Measurements from ENCODE around the gene TOMM70. TPM values are rescaled to one million over a fixed set of nuclear protein-coding genes. Genes with fewer than 3 reads are reported as not detected.

The TOMM70 gene
- total and polyA plus RNA-seq, 8 donors = 8.4 to 26.3 (median 17.9) TPM

DNA sequence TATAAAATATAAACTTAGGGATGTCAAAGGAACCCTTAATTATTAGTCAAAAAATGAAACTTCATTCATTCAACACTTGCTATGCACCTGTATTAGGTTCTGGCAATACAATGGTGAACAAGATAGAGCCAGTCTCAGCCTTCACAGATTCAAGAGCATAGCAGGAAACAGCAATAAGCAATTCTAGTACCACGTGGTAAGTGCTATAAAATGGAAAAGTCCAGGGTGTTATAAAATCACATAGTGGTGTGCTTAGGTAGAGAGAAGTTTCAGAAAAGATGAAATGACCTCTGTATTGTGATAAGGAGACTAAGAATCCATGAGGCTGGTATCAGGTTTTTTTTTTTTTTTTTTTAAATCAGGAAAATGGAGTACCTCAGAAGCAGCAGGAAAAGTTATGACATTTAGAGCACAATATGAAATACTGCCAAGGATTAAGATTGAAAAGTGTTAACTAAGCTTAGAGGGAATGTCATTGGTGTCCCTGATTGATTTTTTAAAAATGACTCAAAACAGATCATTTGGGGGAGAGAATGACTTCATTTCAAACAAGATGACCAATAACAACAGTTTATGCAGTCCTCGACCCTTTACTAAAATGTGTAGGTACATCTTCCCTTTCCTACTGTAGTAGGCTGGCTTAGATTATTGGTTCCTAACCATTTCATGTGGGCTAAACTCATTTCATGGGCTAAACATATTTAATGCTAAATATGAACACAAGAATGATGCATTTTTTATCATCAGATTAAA lies 5.0 kb downstream of the TOMM70 start:
- Histone ChIP-seq H3K27ac (no peak overlapping the region), H3K4me3 (no peak overlapping the region), H3K9me3 (no peaks in the 10 kb centered on the region), H3K36me3 (no peaks in the 10 kb centered on the region), H3K27me3 (no peaks in the 10 kb centered on the region), H3K4me1 (peaks cover 8 to 36% (median 21%) of the 10 kb centered on the region in 3 donors)
- intact Hi-C loops (cut with DNase I) = no loop called here
- FAIRE-seq (no peak), ATAC-seq (no peak), DNase-seq (no peak)
- TF ChIP-seq, protein P1, sequence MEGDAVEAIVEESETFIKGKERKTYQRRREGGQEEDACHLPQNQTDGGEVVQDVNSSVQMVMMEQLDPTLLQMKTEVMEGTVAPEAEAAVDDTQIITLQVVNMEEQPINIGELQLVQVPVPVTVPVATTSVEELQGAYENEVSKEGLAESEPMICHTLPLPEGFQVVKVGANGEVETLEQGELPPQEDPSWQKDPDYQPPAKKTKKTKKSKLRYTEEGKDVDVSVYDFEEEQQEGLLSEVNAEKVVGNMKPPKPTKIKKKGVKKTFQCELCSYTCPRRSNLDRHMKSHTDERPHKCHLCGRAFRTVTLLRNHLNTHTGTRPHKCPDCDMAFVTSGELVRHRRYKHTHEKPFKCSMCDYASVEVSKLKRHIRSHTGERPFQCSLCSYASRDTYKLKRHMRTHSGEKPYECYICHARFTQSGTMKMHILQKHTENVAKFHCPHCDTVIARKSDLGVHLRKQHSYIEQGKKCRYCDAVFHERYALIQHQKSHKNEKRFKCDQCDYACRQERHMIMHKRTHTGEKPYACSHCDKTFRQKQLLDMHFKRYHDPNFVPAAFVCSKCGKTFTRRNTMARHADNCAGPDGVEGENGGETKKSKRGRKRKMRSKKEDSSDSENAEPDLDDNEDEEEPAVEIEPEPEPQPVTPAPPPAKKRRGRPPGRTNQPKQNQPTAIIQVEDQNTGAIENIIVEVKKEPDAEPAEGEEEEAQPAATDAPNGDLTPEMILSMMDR (IDR thresholded peaks at IDR 0.05) = no peak
- 62 to 67% methylated on average over 2 of the region's 2 CpGs for WGBS, 2 donors

DNA sequence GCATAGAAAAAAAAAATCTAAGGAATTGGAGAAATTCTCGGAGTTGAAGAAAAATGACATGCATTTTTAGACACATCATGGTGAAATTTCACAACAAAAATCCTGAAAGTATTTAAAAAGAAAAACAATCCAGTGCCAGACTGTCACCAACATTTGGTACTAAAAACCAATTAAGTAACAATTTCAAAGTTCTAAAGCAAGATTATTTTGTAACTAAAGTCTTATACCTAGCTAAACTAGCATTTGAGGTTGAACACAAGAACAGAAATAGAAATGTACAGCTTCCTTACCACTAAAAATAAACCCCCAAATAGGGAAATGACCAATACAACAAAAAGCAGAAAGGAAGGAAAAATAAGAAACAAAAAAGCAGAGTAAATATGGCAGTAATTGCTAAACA lies 11.9 kb downstream of the TOMM70 start:
- TF ChIP-seq, protein P1 (IDR thresholded peaks at IDR 0.05) = no peak
- Histone ChIP-seq H3K4me1 (peaks cover 13 to 23% (median 16%) of the 10 kb centered on the region in 3 donors), H3K36me3 (no peaks in the 10 kb centered on the region), H3K9me3 (no peaks in the 10 kb centered on the region), H3K27ac (no peak overlapping the region), H3K27me3 (no peaks in the 10 kb centered on the region), H3K4me3 (no peak overlapping the region)
- 100% methylated on average over 1 of the region's 1 CpG for WGBS, 2 donors
- DNase-seq = no peak
- intact Hi-C loops (cut with DNase I) = no loop called here
- no peak for ATAC-seq
- FAIRE-seq = no peak

DNA sequence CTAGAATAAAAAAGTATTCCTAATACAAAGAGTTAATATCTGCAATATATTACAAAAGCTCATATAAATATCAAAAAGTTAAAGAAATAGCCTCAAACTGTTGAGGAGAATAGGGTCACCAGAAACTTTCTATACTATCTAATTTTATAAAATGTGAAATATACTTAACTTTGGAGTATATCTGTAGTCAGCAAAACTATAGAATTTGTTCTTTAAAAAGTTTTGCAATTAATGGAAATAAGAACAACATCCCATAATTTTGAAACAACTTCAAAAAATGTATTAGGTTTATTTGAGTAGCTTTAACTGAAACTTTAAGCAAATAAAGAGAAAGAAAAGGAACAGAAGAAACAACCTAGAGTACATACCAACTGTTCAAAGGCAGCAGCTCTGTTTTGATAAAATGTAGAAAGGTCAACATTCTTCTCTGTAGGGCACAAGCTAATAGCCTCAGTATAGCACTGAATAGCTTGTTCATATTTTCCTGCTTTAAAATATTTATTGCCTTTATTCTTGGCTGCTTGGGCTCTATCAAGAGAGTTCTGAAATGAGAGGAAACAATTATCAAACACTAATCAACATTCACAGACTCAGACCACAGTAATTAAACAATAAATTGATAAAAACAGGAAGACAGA lies 14.3 kb downstream of the TOMM70 start:
- no peaks in the 10 kb centered on the region for H3K9me3 ChIP-seq
- intact Hi-C loops (cut with DNase I) = no loop called here
- ATAC-seq = peak; percentile 58 to 83 (median 79)

DNA sequence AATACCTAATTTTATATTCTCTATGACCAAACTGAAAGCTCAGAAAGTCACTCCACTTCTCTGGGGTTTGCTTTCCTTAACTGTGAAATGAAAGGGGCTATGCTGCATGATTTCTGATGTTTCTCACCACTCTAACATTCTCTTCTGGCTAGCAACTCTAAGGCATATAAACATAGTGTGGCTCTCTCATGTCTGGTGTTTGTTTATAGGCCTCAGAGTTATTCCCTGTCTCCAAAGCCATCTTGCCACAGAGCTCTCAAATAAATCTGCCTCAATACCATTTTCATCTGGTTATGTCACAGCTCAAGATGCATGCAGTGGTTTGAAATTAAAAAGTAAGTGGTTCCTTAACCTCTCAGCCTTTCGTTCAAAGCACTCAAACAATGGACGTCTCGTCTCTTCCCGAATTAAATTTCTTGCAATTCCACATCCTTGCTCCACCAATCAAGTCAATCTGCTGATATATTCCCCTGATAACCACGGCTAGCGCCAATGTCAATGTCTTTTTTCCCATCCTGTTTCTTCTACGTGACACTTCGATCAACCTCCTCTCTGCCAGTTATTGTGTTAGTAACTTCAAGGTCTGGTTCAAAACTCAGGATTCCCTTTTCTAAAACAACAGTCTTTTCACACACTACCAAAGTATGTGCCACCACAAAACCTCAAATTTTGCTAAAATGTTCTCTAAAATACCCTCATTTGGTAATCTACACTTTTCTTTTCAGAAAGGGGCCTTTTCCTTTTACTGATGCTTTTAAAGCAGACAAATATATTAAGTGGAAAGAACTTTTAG lies 16.0 kb downstream of the TOMM70 start:
- Histone ChIP-seq H3K4me1 (peaks cover 10 to 15% (median 10%) of the 10 kb centered on the region in 3 donors), H3K9me3 (no peaks in the 10 kb centered on the region), H3K27ac (no peak overlapping the region), H3K36me3 (peaks cover 0 to 16% (median 0%) of the 10 kb centered on the region in 3 donors), H3K27me3 (no peaks in the 10 kb centered on the region), H3K4me3 (no peak overlapping the region)
- intact Hi-C loops (cut with DNase I) = no loop called here
- WGBS, 2 donors = 87 to 90% methylated on average over 8 of the region's 8 CpGs
- TF ChIP-seq, protein P1 (IDR thresholded peaks at IDR 0.05) = no peak
- ATAC-seq (no peak), FAIRE-seq (no peak), DNase-seq (no peak)

More for the DNA sequence above, 14.3 kb downstream of the TOMM70 start:
- FAIRE-seq (peak; percentile 63), DNase-seq (no peak)
- no peak overlapping the region for H3K27ac ChIP-seq
- TF ChIP-seq, protein P1 (IDR thresholded peaks at IDR 0.05) = no peak
- H3K27me3 ChIP-seq = no peaks in the 10 kb centered on the region
- peaks cover 10 to 15% (median 11%) of the 10 kb centered on the region in 3 donors for H3K4me1 ChIP-seq
- peaks cover 0 to 6% (median 0%) of the 10 kb centered on the region in 3 donors for H3K36me3 ChIP-seq
- H3K4me3 ChIP-seq = no peak overlapping the region
